Esophagus muscularis mucosa (tissue), 4 donors: Measurements from ENCODE around the gene BDKRB1. TPM values are rescaled to one million over a fixed set of nuclear protein-coding genes. Genes with fewer than 3 reads are reported as not detected.

ENCODE experiments used
- DNase-seq: peaks from one replicate; pipeline ENCODE4 v3.0.0-alpha.2; 2017; ENCODE audit errors: extremely low spot score
- H3K27ac ChIP-seq, 4 donors: fragments of 200-600 bp; sonication (generic); replicated peaks in 1 of 4; 1 replicate in 3 of 4; 2 replicates in 1 of 4; pipeline ENCODE4 v1.5.1; 2016 to 2019; ENCODE audit warnings: mild to moderate bottlenecking in 1 of 4
- H3K27me3 ChIP-seq, 4 donors: fragments of 200-600 bp; sonication (generic); one replicate each; pipeline versions ENCODE4 v1.5.1 to v1.6.0; 2016 to 2019
- H3K36me3 ChIP-seq, 4 donors: fragments of 200-600 bp; sonication (generic); one replicate each; pipeline ENCODE4 v1.5.1; 2016 to 2019
- H3K4me1 ChIP-seq, 4 donors: fragments of 200-600 bp; sonication (generic); one replicate each; pipeline ENCODE4 v1.5.1; 2016 to 2019
- H3K4me3 ChIP-seq, 4 donors: fragments of 200-600 bp; sonication (generic); 1 replicate in 2 of 4; 2 replicates in 2 of 4; pipeline ENCODE4 v1.5.1; 2016 to 2019; ENCODE audit warnings: mild to moderate bottlenecking in 4 of 4, moderate library complexity in 1 of 4
- H3K9me3 ChIP-seq, 4 donors: fragments of 200-600 bp; sonication (generic); 1 replicate in 3 of 4; 2 replicates in 1 of 4; pipeline ENCODE4 v1.5.1; 2016 to 2019
- CTCF ChIP-seq, 3 experiments: fragments of 200-600 bp in 2 of 3; fragments of 450-650 bp in 1 of 3; sonication (generic) in 2 of 3; IDR thresholded peaks; one replicate each; pipeline ENCODE4 v1.5.1; 2017 to 2019; ENCODE audit warnings: antibody characterized with exemption in 3 of 3, mild to moderate bottlenecking in 2 of 3, moderate library complexity in 1 of 3
- EP300 ChIP-seq: sonication (generic); formaldehyde crosslinking; IDR thresholded peaks from one replicate; pipeline ENCODE4 v1.6.1; 2017; ENCODE audit warnings: antibody characterized with exemption
- POLR2A ChIP-seq: fragments of 450-650 bp; IDR thresholded peaks from one replicate; pipeline ENCODE4 v1.6.1; 2017; ENCODE audit warnings: antibody characterized with exemption, moderate library complexity, mild to moderate bottlenecking, low read depth
- POLR2AphosphoS5 ChIP-seq, 2 donors: sonication (generic); formaldehyde crosslinking; IDR thresholded peaks; one replicate each; pipeline ENCODE4 v1.6.1; 2017; ENCODE audit warnings: antibody characterized with exemption in 2 of 2
- WGBS: methylation state at CpG from one replicate; pipeline ENCODE4 v1.1.5; 2018; 5-methylcytosine and 5-hydroxymethylcytosine counted together
- intact Hi-C: fragments of 100-400 bp; cut with DNase I; formaldehyde crosslinking; loops from one replicate; pipeline ENCODE4 v1.15.1; 2023
- total RNA-seq, 4 donors: library from RNA; depleted of rRNA; stranded (reverse); fragments of >200 nt; gene quantifications; one replicate each; pipeline versions ENCODE4 v1.1.0 to v1.2.1, GENCODE V29; 2016

Gene BDKRB1
- total RNA-seq, 4 donors from 2014 or later: 0.39 to 7.0 (median 1.4) TPM

GRCh38 chr14:96252999-96253539, 2.9 kb upstream of the BDKRB1 start:
- no peak for TF ChIP-seq POLR2A
- TF ChIP-seq EP300: peak; percentile 25
- TF ChIP-seq CTCF (IDR thresholded peaks at IDR 0.05): no peak
- TF ChIP-seq POLR2AphosphoS5 (IDR thresholded peaks at IDR 0.05): peak; percentile 83 to 85
- H3K27ac ChIP-seq: peak overlapping the region; percentile 82 to 88 (median 86)
- H3K4me1 ChIP-seq: peaks cover 3 to 56% (median 49%) of the 10 kb centered on the region in 4 donors
- H3K36me3 ChIP-seq: no peaks in the 10 kb centered on the region
- intact Hi-C loops: no loop called here
- no peak for DNase-seq
- no peak overlapping the region for H3K4me3 ChIP-seq
- 48% methylated on average over 9 of the region's 9 CpGs for WGBS
- no peaks in the 10 kb centered on the region for H3K9me3 ChIP-seq
- H3K27me3 ChIP-seq: no peaks in the 10 kb centered on the region

GRCh38 chr14:96254687-96255086, 1.3 kb upstream of the BDKRB1 start:
- intact Hi-C loops: no loop called here

GRCh38 chr14:96256407-96256806, 397 bp downstream of the BDKRB1 start:
- H3K9me3 ChIP-seq: no peaks in the 10 kb centered on the region
- H3K4me1 ChIP-seq: peaks cover 3 to 61% (median 51%) of the 10 kb centered on the region in 4 donors
- WGBS: 35% methylated on average over 4 of the region's 4 CpGs
- no peaks in the 10 kb centered on the region for H3K27me3 ChIP-seq
- intact Hi-C loops: no loop called here
- no peak overlapping the region for H3K4me3 ChIP-seq
- H3K36me3 ChIP-seq: no peaks in the 10 kb centered on the region
- DNase-seq: no peak
- peak in 1 of 3 experiments; percentile 34 for TF ChIP-seq CTCF (IDR thresholded peaks at IDR 0.05)
- TF ChIP-seq POLR2AphosphoS5 (IDR thresholded peaks at IDR 0.05): peak; percentile 25 to 47
- TF ChIP-seq POLR2A: no peak
- TF ChIP-seq EP300: no peak
- H3K27ac ChIP-seq: peak overlapping the region; percentile 82 to 88 (median 86)

More at GRCh38 chr14:96254687-96255086, 1.3 kb upstream of the BDKRB1 start:
- Histone ChIP-seq H3K27ac (peak overlapping the region; percentile 82 to 88 (median 86)), H3K9me3 (no peaks in the 10 kb centered on the region), H3K27me3 (no peaks in the 10 kb centered on the region), H3K4me3 (no peak overlapping the region), H3K36me3 (no peaks in the 10 kb centered on the region), H3K4me1 (peaks cover 3 to 56% (median 49%) of the 10 kb centered on the region in 4 donors)
- WGBS: 69% methylated on average over 11 of the region's 11 CpGs
- no peak for DNase-seq
- no peak for TF ChIP-seq POLR2A
- peak; percentile 36 for TF ChIP-seq EP300
- TF ChIP-seq CTCF (IDR thresholded peaks at IDR 0.05): no peak
- peak; percentile 55 to 88 for TF ChIP-seq POLR2AphosphoS5 (IDR thresholded peaks at IDR 0.05)

GRCh38 chr14:96257056-96257455, 1.0 kb downstream of the BDKRB1 start:
- Histone ChIP-seq H3K36me3 (no peaks in the 10 kb centered on the region), H3K9me3 (no peaks in the 10 kb centered on the region), H3K4me1 (peaks cover 3 to 66% (median 56%) of the 10 kb centered on the region in 4 donors), H3K4me3 (no peak overlapping the region), H3K27me3 (no peaks in the 10 kb centered on the region), H3K27ac (peak overlapping the region; percentile 82 to 88 (median 86))
- 62% methylated on average over 8 of the region's 8 CpGs for WGBS
- intact Hi-C loops: no loop called here
- DNase-seq: no peak
- TF ChIP-seq POLR2A (no peak), CTCF (IDR thresholded peaks at IDR 0.05) (no peak), EP300 (no peak), POLR2AphosphoS5 (IDR thresholded peaks at IDR 0.05) (no peak)

GRCh38 chr14:96257900-96258299, 1.9 kb downstream of the BDKRB1 start:
- intact Hi-C loops: no loop called here
- H3K27me3 ChIP-seq: no peaks in the 10 kb centered on the region
- no peak overlapping the region for H3K4me3 ChIP-seq
- TF ChIP-seq POLR2AphosphoS5 (IDR thresholded peaks at IDR 0.05): no peak
- TF ChIP-seq POLR2A: no peak
- TF ChIP-seq EP300: no peak
- no peak for TF ChIP-seq CTCF (IDR thresholded peaks at IDR 0.05)
- peaks cover 3 to 61% (median 49%) of the 10 kb centered on the region in 4 donors for H3K4me1 ChIP-seq
- no peak for DNase-seq
- no peaks in the 10 kb centered on the region for H3K36me3 ChIP-seq
- H3K27ac ChIP-seq: peak overlapping the region in 2 of 4 donors; percentile 82 to 88
- no peaks in the 10 kb centered on the region for H3K9me3 ChIP-seq
